HG02610 (cell line): Measurements from ENCODE around the gene AVEN.

Experiments
- ATAC-seq: cut with Tn5 transposase; IDR thresholded peaks from one replicate; pipeline ENCODE4 v1.9.1; 2021; ENCODE audit warnings: mild to moderate bottlenecking, moderate library complexity; ENCODE audit not compliant: unreplicated experiment

Gene AVEN

DNA sequence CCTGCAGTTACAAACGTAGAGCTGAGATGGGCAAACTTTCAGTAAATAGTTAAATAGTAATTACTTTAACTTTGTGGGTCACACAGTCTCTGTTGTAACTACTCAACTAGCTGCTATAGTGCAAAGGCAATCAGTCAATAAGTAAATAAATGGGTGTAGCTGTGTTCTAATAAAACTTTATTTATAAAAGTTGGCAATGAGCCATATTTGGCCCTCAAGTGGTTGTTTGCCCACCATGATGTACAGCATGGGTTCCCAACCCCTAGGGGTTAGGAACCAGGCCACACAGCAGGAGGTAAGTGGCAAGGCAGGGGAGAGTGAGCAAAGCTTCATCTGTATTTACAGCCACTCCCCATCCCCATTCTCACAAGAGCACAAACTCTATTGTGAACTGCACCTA is 115.6 kb downstream of the AVEN start:
- no peak for ATAC-seq

DNA sequence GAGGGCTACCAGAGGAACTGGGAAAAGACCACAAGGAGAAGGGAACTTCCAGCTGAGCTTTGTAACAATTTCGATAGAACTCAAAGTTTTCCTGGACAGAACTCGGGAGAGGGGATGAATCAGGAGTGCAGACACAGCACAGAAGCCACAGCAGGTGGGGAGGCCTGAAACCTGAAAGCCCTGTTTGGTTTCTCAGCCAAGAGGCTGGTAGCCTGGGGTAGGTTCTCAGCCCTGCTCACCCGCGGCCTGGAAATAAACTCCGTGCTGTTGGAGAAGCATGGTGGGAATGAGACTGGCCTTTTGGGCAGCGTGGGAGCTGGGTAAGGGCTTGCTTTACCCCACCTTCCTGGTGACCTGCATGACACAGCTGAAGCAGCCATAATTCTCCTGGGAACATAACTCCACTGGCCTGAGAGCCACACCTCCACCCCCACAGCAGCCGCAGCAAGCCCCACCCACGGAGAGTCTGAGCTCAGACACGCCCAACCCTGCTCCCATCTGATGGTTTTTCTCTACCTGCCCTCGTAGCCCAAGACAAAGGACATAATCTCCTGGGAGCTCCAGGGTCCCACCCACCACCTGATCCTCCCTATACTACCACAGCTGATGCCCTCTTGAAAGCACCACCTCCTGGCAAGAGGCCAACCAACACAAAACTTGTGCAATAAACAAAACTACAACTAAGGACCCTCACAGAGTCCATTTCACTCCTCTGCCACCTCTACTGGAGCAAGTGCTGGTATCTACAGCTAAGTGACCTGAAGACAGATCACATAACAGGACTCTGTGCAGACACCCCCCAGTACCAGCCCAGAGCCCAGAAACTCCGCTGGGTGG is 123.2 kb downstream of the AVEN start:
- ATAC-seq = no peak

DNA sequence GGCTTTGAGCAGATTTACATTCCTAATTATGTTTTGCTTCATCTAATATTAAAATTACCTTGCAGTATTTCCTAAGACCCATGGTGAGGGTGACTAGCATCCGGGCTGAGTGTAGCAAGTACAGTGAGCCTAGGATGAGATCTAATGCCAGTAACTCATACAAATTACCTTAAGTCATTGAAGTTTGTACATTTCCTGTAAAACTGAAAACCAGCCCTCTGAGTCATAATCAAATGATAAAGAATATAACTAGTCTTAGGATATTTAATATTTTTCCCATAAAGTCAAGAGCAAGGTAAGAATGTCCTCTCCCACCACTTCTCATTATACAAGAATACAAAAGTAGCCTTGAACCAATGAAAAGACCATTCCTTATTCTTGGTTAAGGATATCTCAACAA is 125.5 kb downstream of the AVEN start:
- no peak for ATAC-seq

DNA sequence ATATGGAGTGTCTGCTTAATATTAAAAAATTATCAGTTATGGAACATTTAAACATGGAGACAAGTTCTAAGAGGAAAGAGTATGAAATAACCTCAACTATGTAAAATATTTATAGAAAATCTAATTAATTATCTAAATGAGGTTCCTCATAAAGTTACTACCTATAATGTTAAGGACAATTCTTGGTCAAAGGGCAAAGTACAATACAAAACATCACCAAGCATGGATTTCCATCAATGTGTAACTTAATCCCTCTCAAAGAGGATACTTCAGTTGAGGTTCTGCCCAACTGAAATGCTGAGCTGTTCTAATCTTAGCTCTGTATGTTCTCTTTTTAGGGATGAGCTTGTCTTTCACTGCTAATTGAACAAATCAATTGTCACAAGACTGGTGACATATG is 126.7 kb downstream of the AVEN start:
- ATAC-seq = no peak

DNA sequence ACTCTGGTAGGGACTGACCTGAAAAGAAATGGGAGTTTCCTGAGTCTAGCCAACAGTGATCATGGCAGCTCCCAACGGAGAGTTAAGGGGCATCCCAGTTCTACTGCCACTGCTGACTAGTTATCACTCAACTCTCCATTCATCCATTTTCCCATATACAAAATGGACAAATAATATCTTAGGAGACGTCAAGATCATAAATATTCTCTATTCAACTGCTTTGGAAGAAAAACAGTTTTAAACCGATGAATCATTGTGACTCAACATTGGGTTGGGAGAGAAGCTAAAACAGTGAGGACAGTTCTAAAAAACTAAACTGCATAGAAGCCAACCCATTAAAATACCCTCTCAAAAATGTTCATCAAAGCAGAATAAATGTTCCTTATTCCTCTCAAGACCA is 128.3 kb downstream of the AVEN start:
- ATAC-seq = no peak

DNA sequence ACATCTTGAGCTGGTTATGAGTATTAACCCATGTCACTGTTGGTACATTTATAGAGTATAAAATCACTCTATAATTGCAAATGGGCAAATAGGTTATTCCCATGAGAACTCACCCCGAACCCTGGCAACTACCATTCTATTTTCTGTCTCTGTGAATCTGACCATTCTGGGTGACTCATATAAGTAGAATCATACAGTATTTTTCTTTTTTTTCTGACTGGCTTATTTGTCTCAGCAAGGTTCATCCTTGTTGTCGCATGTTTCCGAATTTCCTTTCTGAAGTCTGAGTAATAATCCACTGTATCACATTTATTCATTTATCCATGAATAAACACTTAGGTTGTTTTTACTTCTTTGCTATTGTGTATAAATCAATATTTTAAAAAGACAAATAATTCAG is 130.6 kb downstream of the AVEN start:
- ATAC-seq = no peak

DNA sequence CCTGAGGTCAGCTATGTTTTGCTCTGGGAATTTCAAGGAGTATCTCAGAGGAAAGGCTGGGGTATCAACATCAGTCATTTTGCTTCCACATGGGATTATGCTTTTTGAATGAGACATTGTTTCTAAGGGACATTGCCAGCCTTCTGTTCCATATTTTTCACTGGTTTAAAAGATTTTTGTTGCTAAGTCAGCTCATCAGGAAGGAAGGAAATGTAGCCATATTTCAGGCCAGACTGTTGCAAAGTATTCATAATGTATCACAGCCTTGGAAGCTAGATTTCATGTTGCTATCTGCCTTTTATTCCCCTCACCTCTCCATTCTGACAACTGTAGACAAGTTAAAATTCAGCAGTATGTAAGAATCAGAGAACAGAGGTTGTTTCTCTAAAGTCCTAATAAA is 131.7 kb downstream of the AVEN start:
- ATAC-seq = no peak

DNA sequence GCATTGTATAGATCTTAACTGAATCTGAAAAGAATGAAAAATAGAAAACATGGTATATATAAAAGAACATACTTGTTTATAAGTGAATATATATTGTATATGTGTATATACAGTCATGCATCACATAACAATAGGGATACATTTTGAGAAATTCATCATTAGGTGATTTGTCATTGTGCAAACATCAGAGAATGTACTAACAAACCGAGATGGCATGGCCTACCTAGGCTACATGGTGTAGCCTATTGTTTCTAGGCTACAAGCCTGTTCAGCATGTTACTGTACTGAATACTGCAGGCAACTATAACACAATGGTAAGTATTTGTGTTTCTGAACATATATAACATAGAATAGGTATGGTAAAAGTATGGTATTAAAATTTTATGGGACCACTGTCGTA is 135.3 kb downstream of the AVEN start:
- ATAC-seq = no peak

DNA sequence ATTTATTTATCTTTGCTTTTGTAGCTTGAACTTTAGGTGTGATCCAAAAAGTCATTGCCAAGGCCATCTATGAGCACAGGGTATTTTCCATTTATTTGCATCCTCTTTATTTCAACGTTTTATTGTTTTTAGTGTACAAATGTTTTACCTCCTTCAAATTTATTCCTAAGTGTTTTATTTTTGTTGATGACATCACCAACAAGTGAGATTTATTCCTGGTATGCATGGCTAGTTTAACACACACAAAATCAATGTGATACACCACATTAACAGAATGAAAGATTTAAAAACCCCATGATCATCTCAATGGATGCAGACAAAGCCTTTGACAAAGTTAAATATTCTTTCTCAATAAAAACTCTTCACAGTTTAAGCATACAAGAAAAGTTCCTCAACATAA is 137.0 kb downstream of the AVEN start:
- ATAC-seq = no peak

DNA sequence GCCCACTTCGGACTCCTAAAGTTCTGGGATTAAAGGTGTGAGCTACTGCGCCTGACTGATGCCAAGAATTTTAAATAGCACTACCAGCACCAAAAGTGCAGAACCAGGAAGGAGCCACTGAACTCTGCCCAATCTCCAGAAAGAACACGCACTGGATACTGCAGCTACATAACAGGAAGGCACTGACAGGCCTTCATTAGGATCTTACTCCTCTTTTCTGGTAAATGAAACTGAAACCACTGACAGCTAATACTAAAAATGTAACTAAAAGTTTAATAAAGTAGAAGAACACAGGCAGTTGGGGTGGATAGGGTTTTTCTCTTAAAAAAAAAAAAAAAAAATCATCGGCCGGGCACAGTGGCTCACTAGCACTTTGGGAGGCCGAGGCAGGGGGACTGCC is 144.8 kb downstream of the AVEN start:
- peak; percentile 63 for ATAC-seq

DNA sequence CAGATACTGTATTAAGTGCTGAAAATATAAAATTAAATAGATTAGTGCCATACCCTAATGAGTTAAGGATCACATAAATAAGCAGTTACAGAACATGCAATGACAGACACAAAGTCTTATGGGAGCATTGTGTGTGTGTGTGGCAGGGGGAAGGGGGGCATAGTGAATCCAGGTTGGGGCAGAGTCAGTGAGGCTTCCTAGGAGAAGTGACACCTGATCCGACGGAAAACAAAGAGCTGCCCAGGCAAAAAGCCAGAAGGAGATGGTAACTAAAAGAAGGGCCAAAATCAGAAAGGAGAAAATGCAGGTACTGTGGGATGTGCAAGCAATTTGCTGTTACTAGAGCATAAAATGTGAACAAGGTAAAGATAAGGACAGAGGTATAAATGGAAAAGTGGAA is 150.8 kb downstream of the AVEN start:
- ATAC-seq = no peak

DNA sequence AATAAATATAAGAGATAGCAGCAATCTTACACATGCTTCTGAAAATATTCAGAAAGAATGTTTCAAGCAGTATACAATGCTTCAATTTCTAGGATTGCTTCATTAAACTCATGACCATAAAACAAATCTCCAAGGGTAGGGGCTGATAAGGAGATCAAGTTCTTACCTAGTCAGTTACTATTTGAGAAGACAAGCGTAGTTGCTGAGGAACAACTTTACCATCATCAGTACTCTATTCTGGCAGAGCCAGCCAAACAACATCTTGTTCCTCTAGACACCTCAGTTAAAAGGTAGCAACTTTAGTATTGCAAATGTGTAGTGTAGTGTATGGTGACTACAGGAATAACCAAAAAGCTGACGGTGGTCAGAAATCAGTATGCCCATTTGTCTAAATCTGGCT is 156.1 kb downstream of the AVEN start:
- no peak for ATAC-seq

DNA sequence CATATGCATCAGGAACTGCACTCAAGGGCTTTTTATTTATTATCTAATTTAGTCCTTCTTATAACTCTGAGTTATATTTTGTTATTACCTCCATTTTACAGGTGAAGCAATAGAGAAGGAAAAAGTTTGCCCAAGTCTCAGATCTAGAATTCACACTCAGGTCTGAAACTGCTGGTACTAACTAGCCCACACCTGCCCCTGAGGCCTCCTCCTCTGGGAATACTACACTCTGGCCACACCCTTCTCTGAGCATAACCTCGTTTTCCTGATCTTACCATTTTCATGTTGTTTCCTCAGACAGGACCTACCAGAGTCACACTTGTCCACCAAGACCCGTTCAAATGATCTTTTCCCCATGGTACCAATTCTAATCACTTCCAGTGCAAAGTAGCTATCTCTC is 164.8 kb downstream of the AVEN start:
- no peak for ATAC-seq

DNA sequence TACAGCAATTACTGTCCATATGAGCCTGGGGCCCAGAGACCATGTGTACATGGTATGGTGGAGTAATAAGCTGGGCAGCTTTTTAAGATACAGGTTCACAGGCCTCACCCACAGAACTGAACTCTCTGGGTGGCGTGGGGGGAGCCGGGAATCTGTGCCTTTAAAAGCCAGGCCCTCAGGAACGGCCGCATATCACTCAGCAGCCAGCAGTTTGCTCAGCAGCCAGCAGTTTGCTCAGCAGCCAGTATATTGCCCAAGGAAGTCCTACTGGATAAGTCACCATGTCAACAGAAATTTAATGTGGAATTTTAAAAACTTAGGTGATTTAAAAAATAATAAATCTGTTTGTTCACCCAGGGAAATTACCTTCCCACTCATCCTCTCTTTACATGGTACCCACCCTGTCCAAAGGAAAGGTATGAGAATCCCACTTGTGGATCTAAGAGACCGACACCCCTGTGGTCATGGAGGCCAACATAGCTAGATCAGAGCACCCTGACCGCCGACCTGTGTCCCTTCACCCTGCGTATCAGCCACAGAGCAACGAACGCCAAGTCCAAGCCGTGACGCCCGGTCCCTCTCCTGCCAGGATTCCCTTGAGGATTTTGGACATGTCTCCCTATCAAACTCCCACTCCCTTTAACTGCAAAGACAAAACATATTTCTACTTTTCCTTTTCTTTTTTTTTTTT is 166.4 kb downstream of the AVEN start:
- no peak for ATAC-seq

DNA sequence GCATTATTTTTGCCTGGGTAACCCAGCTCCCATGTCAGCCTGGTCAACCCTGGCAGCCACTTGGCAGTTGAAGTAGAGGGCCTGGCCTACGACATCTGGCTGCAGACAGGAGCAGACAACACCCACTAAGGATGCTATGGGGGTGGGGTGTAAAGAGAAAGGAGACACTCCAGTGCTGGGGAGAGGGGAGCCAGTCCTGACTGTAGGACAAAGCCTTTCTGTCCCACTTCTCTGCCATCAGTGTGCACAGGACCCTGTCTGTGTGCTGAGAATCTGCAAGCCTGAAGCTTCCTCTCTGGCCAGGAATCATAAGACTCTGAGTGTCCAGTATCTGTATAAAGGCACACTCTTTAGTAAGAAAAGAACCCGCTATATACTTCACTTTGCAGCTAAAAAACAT is 167.0 kb downstream of the AVEN start:
- ATAC-seq = no peak

DNA sequence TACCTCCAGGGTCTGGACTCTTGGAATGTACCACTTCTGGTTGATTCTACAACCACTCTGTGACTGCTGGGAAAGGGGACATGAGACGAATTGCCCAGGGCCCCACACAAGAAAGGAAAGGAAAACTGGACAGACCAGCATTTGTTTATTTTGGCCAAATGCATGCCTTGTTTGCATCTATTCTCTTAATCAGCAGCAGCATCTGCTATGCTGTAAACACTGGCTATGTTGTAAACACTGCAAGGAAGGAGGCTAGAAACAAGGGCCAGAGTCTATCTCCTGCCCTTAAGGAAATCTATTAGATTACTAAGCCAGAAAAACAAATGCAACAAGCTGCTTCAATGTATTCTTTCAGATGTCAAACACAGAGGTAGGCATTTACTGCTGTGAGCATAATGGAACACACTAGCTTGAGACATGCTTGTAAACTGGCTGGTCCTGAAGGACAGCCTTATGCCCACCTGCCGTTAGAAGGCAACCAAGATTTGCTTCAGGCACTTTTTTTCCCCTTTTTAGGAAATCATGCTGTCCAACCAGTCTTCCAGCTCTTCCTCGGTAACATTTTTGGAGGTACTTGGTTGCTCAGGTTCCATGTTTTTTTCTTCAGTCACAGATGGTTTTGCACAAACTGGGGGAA is 172.8 kb downstream of the AVEN start:
- ATAC-seq = no peak

DNA sequence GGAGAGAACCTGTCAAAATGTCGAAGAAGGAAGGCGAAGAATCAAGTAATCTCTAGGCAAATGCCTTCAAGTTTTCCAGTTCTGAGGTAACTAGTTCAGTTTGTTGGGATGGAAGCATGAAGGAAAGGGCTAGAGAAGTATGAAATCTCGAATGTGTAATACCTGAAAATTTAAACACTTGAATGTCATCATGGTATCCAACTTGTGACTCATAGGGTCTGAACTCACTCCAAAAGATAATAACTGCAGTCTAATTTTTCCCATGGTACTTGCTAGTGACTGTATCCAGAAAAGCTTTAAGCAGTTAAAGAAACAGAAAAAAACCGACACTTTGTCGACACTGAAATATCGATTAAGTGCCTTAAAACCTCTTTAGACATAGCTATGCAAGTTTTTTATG is 173.6 kb downstream of the AVEN start:
- no peak for ATAC-seq

DNA sequence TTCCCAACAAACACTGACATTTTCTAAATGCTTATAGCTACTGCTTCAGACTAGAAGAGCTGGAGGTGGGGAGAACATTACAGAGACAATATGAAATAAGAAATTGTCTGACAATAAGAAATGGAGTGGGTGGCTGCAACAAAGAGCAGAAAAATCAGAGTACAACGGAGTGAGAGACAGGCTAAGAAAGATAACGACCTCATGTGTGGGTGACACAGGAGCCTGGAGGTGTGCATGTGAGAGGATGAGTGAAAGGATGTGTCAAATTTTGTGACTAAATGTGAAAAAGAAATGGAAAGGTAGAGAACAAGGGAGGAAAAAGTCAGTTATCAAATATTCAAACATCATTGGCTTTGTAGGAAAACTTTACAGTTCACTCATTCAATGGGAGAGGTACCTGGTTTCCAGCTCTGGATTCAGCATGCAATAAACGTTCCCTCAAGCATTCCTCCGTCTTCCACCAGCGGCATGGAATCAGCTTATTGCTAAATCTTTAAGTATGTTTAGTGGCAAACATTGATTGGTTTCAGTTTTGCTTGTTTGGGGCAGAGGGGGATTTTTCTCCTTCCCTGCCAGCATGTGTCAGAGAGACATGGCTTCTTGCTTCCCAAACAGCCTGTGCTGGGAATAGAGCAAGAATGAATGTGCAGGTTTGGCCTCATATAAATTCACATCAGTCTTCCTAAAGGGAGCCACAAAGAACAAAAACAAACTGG is 174.5 kb downstream of the AVEN start:
- no peak for ATAC-seq

DNA sequence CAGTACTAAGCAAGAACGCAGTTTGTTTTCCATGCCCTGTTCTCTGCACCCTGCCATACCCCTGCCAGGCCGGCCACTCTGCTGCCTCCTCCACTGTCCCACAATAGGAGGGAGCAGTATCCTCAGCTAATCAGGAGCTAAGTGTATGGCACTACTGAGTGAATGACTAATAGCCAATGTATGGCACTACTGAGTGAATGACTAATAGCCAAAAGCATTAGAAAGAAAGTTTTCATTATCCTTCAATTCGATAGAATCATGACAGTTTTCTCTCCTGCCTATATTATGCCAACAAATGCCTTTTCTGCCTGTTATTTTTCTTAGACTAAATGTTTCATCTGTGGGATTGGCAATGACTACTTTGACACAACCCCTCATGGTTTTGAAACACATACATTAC is 178.2 kb downstream of the AVEN start:
- no peak for ATAC-seq

DNA sequence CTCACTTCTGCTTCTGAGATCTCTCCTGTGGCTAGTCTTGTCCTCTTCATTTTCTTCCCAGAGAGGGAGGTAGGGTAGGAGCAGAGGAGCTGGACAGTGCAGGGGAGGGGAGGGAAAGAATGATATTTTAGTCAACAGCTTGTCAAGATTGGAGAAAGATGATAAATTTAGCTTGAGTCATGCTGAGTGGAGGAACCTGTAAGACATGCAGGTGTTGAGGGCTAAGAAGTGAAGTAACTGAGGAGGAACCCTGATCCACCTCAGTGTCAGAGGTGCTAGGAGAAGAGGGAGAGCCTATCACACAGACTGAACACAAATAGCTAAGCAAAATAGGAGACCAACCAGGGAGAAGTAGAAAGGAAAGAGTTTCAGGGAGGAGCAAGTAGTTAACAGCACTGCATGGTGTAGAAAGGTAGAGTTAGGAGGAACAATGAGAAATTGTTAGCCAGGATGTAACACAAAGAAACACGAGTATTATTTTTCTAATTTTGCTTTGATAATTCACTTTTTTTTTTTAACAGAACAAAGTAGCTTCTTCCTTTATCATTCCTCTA is 178.9 kb downstream of the AVEN start:
- no peak for ATAC-seq

DNA sequence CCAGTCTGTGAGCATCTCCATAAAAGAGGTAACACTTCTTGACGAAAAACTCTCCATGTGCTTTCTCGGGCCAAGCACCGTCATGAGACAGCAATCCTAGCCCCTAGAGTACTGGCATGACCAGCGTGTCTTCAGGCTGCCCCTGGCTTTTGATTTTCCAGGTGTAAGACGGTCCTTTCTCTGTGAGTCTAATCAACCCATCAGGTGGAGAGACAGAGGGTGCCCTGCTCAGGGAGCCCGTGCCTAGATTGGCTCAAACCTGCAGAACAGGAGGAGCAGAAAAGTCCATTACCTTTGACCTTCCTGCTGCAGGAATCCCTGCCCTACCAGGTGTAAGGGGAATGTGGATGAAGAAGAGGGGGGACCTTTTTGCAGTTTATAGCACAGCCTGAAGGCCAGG is 180.2 kb downstream of the AVEN start:
- ATAC-seq = no peak
